Mesothelial cell of epicardium (in vitro differentiated cells): Measurements from ENCODE around the gene AKAP8L. TPM values are rescaled to one million over a fixed set of nuclear protein-coding genes. Genes with fewer than 3 reads are reported as not detected.

Experiments used
- DNase-seq, 2 experiments: peaks; one replicate each; pipeline ENCODE4 v3.0.0; 2021; ENCODE audit warnings: low spot score in 2 of 2; ENCODE audit not compliant: unreplicated experiment in 2 of 2
- H3K27ac Mint-ChIP-seq: 2 replicates; pipeline ENCODE4 v1.8.0; 2021; ENCODE audit warnings: mixed read lengths
- H3K27me3 Mint-ChIP-seq: 2 replicates; pipeline ENCODE4 v1.8.0; 2021; ENCODE audit warnings: low read depth, mixed read lengths
- H3K36me3 Mint-ChIP-seq: 2 replicates; pipeline ENCODE4 v1.8.0; 2021; ENCODE audit warnings: mixed read lengths
- H3K4me1 Mint-ChIP-seq: 2 replicates; pipeline ENCODE4 v1.8.0; 2021; ENCODE audit warnings: mixed read lengths
- H3K4me3 Mint-ChIP-seq: 2 replicates; pipeline ENCODE4 v1.8.0; 2021; ENCODE audit warnings: mild to moderate bottlenecking, moderate library complexity, mixed read lengths
- H3K9me3 Mint-ChIP-seq: 2 replicates; pipeline ENCODE4 v1.8.0; 2021; ENCODE audit warnings: mixed read lengths
- CTCF ChIP-seq: fragments of 200-600 bp; sonication (generic); IDR thresholded peaks from one replicate; pipeline ENCODE4 v1.5.0; 2021; ENCODE audit warnings: antibody characterized with exemption; ENCODE audit not compliant: unreplicated experiment
- total RNA-seq: library from RNA; stranded (reverse); gene quantifications from 3 replicates; pipeline ENCODE4 v1.2.1, GENCODE V29; 2021

Gene AKAP8L
- total RNA-seq, 1 donor from 2014 or later, result 254 TPM

- Mint-ChIP-seq H3K9me3 (no peaks in the 10 kb centered on the region), H3K4me1 (no peaks in the 10 kb centered on the region), H3K27ac (no peak overlapping the region), H3K4me3 (no peak overlapping the region), H3K36me3 (peaks cover under 1% of the 10 kb centered on the region), H3K27me3 (no peaks in the 10 kb centered on the region)
- DNase-seq, result no peak
- no peak for TF ChIP-seq CTCF
These were observed 22.5 kb upstream of the AKAP8L start for GRCh38 chr19:15441317-15441716.

DNA sequence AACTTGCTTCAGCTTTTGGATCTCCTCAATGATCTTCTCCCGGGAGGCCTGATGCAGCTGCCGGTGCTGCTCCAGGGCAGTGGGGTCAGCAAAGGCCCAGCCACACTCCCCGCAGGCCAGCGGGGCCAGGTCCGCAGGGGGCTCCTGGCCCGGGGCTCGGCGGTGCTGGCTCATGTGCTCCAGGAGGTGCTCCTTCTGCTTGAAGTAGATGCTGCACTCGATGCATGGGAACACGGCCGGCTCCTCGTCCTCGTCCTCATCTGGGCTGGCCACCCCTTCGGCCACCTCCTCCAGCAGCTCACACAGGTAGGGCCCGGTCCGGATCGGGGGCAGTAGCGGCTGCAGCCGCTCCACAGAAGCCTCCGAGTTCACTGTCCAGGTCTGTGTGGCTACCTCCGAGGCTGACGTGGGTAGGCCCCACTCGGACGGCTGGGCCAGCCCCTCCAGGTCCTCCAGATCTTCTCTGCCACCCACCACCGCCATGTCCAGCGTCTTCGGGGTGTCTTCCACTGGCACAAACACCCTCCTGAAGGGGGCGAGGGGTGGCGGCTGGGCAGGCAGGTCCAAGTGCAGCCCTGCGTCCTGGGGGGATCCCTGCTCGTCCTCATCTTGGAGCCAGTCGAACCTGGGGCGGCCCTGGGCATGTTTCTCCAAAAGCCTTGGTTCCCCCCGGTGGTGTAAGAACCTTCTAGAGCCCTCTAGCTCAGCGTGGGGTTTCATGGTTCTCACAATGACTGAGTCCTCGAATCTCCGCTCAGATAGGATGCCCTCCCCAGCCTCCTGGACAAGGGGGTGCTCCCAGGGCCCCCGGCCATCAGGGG, 21.2 kb upstream of the AKAP8L start:
- peaks cover 2% of the 10 kb centered on the region for H3K36me3 Mint-ChIP-seq
- H3K27me3 Mint-ChIP-seq, result no peaks in the 10 kb centered on the region
- H3K9me3 Mint-ChIP-seq, result no peaks in the 10 kb centered on the region
- DNase-seq, result no peak
- no peak overlapping the region for H3K4me3 Mint-ChIP-seq
- H3K4me1 Mint-ChIP-seq, result no peaks in the 10 kb centered on the region
- no peak overlapping the region for H3K27ac Mint-ChIP-seq
- TF ChIP-seq CTCF, result no peak

DNA sequence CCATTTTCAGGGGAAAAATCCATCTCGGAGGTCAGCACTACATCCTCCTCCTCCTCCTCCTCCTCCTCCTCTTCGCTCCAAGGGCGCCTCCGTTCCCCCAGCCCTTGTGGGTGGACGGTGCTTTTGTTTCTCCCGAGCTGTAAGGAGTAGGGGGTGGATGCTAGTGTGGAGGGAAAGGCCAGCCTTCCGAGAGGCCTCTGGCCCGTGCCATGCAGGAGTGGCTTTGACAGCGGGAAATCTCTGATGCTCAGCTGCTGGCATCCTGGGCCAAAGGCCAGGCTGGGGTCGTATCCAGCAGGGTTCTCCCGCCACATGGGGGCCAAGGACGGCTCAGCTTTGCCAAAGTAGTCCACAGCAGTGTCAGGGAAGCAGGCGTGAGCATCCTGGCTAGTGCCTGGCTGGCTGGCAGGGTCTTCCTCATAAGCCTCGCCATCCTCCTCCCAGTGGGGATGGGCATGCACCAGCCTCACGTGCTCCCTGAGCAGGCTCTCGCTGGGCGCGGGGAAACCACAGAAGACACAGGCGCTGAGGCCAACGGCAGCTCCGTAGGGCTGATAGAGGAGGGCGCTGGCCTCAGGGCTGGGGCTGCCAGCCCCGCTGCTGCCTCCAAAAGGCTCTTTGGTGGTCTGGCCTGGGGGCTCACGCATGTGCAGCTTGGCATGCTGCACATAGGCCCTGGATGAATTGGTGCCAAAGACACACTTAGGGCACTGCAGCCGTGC, 20.5 kb upstream of the AKAP8L start:
- no peaks in the 10 kb centered on the region for H3K9me3 Mint-ChIP-seq
- no peak overlapping the region for H3K27ac Mint-ChIP-seq
- peaks cover 2% of the 10 kb centered on the region for H3K36me3 Mint-ChIP-seq
- no peak for TF ChIP-seq CTCF
- no peaks in the 10 kb centered on the region for H3K27me3 Mint-ChIP-seq
- no peak for DNase-seq
- H3K4me3 Mint-ChIP-seq, result no peak overlapping the region
- H3K4me1 Mint-ChIP-seq, result no peaks in the 10 kb centered on the region

GRCh38 chr19:15438577-15438976, 19.8 kb upstream of the AKAP8L start:
- no peak for DNase-seq
- no peak for TF ChIP-seq CTCF
- Mint-ChIP-seq H3K4me1 (no peaks in the 10 kb centered on the region), H3K36me3 (peaks cover 2% of the 10 kb centered on the region), H3K4me3 (no peak overlapping the region), H3K27me3 (no peaks in the 10 kb centered on the region), H3K9me3 (no peaks in the 10 kb centered on the region), H3K27ac (no peak overlapping the region)

DNA sequence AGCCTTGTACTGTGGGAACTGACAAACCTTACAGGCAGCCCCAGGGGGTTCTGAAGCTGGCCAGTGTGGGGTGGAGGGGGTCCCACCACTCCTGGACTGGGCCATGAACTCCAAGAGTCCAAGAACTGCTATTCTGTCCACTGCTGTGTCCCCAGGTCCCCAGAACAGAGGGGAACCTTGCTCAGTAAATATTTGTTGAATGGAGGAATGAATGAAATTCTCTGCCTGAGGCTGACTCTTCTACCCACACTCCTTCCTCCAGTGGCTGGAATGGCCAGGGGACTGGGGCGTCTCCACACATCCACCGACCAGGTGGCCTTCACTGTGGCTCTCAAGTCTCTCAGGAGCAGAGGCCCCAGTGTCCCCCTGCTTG, 19.3 kb upstream of the AKAP8L start:
- TF ChIP-seq CTCF, result no peak
- H3K27ac Mint-ChIP-seq, result no peak overlapping the region
- H3K4me3 Mint-ChIP-seq, result no peak overlapping the region
- no peaks in the 10 kb centered on the region for H3K9me3 Mint-ChIP-seq
- DNase-seq, result no peak
- peaks cover 4% of the 10 kb centered on the region for H3K4me1 Mint-ChIP-seq
- no peaks in the 10 kb centered on the region for H3K27me3 Mint-ChIP-seq
- peaks cover 2% of the 10 kb centered on the region for H3K36me3 Mint-ChIP-seq
